Stimulated activated CD4-positive, alpha-beta T cell treated with anti-CD3 and anti-CD28 coated beads, Interleukin-15, amount 100 ng/mL, for 1 hour (primary cell): ENCODE results near the gene SFT2D1.

Experiments
- DNase-seq, 2 donors: peaks; one replicate each; pipeline ENCODE4 v3.0.0-alpha.2; 2020; ENCODE audit warnings: low read depth in 1 of 2, low spot score in 1 of 2

The SFT2D1 gene

DNA sequence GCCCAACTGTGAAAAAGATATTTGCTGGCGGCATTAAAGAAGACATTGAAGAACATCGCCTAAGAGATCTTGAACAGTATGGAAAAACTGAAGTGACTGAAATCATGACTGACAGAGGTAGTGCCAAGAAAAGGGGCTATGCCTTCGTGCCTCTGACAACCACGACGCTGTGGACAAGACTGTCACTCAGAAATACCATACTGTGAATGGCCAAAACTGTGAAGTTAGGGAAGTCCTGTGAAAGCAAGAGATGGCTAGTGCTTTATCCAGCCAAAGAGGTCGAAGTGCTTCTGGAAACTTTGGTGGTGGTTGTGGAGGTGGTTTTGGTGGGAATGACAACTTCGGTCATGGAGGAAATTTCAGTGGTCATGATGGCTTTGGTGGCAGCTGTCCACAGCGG is 7.5 kb downstream of the SFT2D1 start:
- no peak for DNase-seq

DNA sequence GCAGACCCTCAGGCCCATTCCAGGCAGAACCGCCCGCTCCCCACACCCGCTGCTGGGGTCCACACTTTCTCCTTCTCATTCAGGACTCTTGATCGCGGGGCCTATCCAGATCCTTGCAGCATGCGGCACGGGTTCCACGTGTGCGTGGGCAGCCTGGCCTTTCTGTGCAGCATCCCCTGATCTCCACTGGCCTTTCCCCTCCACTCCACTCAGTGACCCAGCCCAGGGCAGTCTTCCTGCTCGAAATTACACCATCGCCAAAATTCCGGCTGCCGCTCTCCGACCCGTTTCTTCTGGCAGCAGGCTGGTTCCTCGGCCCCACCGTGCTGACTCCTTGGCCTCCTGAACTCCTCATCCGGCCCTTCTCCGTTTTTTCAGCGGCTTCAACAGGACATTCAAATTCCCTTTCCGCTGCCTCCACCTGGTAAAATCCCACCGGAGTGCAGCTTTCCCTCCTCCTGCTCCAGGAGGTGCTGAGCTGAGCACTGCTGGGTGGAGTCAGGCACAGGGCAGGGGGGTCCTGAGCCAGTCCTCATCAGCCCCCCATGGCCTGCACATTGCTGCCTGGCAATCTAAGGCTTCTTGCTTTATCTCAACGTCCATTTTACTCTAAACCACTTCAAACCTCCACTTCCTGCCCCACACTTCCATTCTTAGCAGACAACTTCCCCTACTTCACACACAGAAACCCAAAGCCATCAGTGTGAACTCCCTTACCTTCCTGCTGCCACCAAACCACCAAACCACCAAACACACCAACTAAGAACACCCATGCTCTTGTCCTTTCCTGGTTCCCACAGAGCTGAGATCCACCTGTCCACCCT is 9.0 kb downstream of the SFT2D1 start:
- no peak for DNase-seq

DNA sequence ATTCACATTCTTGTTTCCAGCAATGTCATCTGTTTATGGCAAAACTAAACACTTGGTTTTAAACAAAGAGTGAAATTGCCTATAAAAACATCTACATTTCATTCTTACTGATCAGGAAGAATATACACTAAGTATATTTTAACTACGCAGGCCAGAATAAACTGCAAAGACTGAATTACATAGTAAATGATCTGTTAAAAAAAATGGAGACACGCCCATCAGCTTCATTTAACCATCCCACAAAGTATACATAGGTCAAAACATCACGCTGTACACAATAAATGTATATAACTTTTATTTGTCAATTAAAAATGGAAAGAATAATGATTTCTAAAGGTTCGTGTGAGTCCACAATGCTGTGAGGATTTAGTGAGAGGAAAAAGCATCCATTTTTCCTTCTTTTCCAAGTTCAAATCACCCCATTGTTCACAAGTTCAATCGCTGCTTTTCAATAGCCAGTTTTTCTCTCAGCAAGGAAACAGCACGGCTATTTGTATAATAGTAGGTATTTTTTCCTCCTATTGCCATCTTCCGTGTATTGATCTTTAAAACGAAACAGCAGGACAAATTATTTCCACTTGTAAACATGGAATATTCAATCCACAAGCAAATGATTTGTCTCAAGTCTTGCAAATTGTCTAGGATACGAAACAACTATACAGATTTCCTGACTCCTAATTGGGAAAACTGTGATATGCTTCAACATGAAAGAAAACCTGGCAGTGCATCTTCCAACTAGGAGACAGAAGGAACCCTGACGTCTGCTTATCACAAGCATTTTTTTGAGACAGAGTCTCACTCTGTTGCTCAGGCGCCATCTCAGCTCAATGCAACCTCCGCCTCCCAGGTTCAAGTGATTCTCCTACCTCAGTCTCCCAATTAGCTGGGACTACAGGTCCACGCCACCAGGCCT is 10.6 kb downstream of the SFT2D1 start:
- no peak for DNase-seq

DNA sequence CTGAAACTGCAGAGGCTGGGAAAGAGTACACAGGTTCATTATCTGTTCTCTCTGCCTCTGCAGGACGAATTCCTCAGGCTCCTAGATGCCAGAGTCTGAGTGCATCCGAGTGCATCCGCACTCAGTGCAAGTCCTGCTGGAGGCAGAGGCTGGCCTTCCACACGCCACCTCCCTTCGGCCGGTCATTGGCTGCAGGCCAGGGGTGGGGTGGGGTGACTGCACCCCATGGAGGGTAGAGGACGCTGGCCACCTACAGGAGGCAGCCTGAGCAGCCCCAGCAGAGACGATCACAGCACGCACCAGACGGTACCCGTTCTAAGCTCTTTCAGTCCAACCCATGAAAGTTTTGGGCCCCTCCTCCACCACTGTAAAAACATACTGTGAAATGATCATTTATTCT is 11.7 kb downstream of the SFT2D1 start:
- no peak for DNase-seq

DNA sequence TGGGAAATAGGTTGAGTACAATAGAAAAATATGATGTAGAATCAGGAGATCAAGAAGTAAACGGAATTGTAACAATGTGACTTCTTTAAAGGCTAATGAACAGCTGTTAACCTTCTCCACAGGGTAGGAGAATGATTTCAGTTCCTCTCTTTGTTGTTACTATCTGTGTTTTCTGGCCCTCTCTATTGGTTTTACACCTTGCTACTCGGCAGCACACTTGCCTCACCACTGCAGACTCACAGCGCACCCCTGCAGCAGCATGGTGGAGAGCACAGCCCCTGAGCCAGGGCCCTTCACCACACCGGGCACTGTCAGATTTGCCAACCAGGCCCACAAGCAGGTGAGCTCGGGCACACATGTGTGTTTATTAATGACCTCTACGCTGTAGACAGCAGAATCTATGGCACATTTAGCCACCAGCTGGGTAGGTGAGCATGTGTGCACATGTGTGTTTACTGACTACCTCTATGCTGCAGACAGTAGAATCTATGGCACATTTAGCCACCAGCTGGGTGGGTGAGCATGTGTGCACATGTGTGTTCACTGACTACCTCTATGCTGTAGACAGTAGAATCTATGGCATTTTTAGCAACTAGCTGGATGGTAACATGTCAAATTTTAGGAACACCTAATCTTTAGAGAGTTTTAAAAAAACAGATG is 16.8 kb downstream of the SFT2D1 start:
- no peak for DNase-seq

DNA sequence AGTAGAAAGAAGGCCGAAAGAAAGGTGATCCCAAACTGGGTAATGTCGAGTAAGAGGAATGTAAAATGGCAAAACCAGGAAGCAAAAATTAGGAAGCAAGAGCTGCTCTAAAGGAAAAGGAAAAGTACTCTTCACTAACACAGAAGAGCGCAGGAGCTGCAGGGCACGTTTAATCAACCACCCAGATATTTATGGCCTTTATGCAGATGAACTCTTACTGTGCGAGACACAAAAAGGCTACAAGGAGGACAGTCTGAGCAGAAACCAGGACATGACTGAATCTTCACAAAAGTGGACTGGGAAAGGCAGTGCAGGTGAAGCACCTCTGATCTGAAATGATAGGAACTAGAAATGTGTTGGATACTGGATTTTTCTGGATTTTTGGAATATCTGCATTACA is 18.9 kb downstream of the SFT2D1 start:
- no peak for DNase-seq

DNA sequence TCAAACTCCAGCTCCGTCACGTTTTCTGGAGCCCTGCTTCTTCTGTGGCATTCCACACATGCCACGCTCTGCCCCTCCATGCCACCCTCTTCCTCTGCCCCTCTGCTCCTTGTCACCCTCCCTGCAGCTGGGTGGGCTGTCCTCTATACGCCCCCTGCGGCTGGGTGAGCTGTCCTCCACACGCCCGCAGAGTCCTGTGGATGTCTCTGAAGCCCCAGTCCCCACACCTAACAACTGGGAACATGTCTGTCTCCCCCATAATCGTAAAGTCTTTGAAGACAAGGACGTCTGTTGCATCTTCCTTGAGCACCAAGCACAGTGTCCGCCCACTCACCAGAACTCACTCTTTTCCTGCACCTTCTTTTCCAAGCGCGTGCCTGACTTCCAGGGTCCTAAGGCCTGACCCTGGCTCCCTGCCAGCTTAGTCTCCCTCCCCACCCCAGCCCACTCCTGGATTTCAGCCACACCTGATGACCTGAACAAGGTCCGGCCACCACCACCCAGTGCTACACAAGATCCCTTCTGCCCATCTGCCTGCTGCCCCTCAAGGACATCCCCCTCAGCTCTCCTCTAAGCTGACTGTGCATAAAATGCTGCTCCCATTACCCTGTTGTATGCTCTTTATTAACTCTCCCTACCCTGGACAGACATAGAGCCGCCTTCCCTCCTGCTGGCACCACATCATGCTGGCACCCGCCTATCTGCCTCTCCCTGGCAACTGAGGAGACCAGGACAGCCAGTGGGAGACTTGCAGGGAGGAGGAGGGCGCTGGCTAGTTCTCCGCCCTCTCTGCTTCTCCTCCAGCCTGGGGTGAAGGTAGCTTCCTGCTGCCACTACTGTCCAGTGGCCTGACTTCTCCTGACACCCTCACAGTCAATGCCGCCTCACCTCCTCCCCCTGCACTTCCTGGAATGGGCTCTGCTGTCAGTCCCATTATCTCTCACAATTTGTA is 23.4 kb downstream of the SFT2D1 start:
- DNase-seq = no peak

DNA sequence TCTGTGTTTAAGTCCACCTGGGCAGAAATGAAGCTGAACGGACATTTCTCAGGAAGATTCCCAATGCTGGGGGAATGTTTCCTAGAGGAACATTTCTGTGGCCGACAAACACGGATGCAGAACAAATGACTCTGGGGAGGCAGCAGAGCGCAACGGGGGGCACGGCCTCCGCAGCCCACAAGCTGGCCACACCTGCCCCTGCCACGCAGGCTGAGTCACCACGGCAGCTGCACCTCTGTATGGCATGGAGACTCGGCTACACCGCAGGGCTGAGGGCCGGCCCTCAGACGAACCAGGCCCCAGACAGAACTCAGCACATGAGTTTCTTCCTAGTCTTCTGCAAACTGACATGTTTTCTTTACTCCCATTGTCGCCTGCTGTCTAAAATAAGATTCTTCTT is 24.1 kb downstream of the SFT2D1 start:
- DNase-seq = no peak

DNA sequence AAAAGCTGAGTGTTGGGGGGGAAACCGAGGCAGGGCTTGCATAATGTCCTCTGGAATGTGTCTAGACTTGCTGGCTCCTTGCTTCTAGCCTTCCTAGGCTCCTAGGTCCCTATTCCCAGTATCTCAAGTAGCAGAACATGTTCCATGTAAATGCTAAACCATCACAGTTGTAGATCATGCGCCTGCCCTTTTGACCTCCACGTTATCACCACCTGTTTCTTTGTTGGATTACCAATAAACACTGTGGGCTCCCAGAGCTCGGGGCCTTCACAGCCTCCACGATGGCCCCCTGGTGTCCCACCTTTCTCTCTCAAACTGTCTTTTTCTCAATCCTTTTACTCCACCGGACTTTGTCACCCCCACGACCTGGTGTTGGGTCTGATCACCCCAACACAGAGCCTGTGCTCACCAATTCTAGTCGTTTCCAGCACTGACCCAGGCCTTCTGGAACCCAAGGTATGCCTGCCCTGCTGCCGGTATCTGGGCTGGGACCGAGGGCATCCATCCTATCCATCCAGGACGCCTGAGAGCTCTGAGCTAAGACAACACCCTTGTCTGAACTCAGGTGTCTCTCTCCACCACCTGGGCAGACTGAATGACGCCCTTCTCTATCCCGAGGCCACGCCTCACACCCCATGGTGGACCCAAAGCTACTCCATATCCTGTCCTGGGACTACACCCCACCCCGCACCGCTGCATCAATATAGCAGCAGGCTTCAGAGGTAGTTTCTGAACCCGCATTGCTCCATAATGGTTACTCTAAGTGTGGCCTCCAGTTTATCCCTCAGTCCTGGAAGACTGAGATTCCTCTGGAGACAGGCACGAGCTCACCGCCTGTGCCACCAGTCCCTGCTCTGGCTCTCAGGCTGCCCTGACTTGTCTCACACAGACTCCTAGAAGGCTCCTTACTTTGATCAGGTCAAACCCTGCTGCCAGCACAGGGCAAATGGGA is 24.8 kb downstream of the SFT2D1 start:
- DNase-seq = no peak

DNA sequence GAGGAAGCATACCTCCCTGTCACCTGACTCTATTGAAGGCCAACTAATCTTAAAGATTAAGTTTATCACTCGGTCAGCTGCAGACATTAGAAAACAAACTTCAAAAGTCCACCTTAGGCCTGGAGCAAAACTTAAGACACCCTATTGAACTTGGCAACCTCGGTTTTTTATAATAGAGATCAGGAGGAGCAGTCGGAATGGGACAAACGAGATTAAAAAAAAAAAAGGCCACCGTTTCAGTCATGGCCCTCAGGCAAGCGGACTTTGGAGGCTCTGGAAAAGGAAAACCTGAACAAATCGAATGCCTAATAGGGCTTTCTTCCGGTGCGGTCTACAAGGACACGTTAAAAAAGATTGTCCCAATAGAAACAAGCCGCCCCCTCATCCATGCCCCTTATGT is 26.9 kb downstream of the SFT2D1 start:
- DNase-seq = no peak

DNA sequence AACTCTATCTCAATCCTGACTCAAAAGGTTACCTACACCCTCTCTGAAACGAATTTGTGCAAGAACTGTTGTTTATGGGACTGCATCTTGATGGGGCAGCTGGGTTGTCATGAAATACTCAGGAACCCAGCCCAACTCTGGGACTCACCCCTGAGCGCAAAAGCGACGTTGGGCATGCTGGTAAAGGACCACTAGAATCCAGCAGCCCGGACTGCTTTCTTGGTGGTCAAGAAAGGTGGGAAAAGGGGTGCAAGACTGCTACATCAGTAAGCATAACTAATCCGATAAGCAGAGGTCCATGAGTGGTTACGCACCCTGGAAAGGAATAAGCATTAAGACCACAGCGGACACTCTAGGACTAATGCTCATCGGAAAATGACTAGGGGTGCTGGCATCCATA is 27.9 kb downstream of the SFT2D1 start:
- no peak for DNase-seq

DNA sequence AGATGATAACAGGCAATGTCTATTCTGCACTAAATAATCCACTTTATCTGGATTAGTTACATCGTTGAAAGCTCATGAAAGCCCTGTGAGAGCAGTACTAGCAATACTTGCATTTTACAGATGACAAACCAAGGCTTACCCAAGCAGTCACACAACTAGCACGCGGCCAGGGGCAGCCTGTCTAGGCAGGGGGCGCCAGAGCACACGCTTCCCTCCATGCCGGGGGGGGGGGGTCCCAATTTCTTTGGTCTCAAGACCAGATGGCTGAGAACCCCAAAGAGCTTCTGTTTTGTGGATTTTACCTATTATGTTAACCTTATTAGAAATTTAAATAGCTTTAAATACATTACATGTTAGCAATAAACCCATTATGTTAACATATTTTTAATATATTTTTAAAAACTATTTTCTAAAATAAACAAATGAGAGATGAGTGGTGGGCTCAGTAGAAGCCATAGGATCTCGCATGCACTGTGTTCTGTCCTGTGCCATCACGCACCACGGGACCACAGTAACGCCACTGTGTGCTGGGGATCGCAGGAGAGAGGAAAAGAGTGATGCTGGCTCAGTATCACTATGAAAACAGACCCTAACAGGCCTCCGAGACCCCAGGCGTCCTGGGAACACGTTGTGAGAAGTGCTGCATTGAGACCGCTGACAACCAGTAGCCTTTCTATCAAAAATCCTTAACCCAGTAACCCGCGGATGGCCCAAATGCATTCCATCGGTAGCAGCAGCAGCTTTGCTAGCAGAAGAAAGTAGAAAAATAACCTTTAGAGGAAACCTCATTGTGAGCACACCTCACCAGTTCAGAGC is 28.9 kb downstream of the SFT2D1 start:
- no peak for DNase-seq

DNA sequence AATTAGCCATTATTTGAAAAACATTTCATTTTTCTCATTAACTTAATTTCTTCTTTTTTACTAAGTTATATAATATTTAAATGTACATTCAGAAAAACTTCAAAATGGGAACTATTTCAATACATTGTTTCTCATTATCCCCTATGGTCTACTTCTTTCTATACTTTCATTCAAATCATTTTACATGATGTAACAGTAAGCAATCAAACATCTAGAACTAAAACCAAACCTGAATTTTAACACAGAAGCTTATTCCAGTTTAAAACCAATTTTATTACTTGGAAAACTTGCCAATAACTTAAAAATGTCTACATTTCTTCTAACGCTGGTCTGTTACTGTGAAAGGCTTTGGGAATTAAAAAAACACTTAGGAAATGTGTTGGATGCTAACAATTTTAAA is 29.5 kb downstream of the SFT2D1 start:
- DNase-seq = no peak

DNA sequence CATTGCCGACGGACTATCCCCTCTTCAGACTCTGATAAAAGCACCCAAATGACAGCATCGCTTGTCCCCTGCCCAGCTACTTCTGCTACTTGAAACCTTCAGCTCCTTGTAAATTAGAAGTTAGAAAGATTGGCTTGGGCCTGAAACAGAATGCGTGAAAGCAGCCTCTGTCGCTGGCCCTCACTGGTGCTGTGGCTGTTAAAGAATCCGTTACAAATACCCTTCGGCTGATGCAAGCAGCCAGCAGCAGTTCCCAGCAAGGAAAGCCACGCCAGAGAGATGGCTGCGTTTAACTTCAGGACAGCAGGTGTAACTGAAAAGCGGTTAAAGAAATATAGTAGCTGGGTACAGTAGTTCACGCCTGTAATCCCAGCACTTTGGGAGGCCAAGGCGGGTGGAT is 31.7 kb downstream of the SFT2D1 start:
- DNase-seq = no peak

DNA sequence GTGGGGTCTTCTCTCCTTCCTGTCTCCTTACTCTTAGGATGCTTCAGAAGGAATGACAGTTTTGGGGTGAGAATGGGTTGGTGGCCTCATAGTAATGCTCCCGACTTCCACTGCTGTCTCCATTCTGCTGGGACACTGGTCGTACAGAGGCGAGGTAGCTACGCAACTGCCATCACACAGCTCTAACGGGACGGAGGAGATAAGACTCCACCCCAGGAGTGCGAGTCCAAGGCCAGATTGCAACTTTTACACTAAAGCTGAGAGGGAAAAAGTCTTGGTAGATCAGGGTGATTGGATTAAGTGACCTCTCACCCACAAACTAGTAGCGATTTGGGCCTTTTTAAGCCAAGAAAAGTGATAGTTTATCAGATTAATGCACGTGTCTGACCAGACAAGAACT is 32.4 kb downstream of the SFT2D1 start:
- DNase-seq = no peak

DNA sequence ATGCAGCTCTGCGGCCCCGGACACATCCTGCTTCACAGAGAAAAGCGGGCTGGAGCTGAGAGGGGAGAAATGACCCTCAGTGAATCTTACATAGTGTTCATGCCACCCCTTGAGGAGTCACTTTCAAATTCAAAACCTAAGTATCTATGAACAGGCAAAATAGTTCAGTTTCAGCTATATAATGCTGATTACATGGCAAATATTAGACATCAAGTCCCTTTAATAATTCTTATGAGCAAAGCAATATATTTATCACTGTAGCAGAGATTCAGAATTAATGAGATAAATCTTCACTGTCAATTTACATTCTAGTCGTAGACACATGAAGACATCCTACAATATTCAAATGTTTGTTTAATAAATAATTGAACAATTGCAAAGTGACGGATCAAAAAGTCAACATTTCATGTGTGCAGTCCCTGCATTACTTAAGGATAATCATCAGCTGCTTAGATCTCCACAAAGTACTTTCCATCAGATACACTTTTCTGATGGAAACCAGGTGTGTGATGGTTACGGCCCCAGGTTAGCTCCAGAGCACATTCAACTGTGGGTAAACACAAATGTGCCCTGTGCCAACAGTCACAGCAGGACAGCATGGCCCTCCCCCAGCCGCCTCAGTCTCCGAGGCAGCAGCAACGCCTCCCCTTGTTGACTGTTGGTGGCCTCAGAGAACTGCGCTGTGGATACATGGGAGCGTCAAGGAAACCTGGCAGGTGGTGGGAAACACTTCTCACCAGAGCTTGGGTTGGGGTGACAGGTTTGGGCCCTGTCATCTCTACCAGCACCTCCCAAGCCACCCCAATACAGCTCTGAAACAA is 33.4 kb downstream of the SFT2D1 start:
- no peak for DNase-seq

DNA sequence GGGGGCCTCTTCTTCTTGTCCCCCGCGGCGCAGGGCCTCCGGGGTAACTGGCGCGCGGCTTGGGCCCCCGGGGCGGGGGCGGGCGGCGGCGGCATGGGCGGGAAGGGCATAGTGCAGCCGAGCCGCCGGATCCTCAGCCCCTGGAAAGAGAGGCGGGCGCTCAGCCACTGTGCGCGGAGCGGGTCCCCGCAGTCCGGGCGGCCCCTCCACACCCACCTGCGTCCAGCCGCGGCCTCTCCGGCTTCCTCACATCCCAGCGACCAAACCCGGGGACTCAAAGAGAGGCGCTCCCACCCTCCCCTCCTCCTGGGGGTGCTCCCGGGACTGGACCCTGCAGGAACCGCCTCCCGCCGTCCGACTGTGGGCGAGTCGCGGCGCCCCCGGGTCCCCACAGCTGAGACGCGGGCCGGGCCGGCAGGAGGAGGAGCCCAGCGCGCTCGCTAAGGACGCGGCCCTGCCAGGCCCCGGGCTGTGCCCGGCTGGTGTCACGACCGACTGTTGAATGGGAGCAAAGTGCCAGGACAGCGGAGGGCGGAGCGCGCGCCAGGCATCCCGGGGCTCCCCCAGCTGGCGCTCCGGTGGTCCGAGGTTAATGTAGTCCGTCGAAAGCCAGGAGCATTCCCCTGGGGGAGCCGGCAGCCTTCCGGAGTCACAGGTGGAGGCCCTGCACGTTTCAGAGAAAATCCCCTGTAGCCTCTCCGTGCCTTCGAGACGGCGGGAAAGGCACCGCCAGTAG is 34.1 kb downstream of the SFT2D1 start, which contains the start of gene PRR18:
PRR18 (minus strand) TSS at position 360 of the 736 bp plus-strand sequence; CDS start at position 110, 250 bp downstream.
- no peak for DNase-seq
